ENCODE measurements around the gene ZNF724. TPM values are rescaled to one million over a fixed set of nuclear protein-coding genes. Genes with fewer than 3 reads are reported as not detected.

The ZNF724 gene
- total and polyA plus RNA-seq, 2 of the 13 experiments (the other 11 are each of a cell fraction or from before 2014, with no cell fraction given), result 1.5 to 15.0 TPM

DNA sequence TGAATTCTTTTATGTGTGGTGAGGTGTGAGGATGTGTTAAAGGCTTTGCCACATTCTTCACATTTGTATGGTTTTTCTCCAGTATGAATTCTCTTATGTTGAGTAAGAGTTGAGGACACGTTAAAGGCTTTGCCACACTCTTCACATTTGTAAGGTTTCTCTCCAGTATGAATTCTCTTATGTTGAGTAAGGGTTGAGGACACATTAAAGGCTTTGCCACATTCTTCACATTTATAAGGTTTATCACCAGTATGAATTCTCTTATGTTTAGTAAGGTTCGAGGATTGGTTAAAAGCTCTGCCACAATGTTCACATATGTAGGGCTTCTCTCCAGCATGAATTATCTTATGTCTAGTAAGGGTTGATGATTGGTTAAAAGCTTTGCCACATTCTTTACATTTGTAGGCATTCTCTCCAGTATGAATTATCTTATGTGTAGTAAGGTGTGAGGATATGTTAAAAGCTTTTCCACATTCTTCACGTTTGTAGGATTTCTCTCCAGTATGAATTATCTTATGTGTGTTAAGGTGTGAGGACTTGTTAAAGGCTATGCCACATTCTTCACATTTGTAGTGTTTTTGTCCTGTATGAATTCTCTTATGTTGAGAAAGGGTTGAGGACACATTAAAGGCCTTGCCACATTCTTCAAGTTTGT lies 27.1 kb downstream of the ZNF724 start:
- Histone ChIP-seq H3K27ac (ENCODE audit: extremely low read length, insufficient read depth, low read length) (no peak overlapping the region), H3K27me3 (ENCODE audit: control insufficient read depth in 1 of 2, insufficient read depth in 2 of 2, low read length in 2 of 2) (no peaks in the 10 kb centered on the region), H3K4me2 (ENCODE audit: low read depth, low read length) (no peak overlapping the region), H2AFZ (ENCODE audit: low read length) (no peak overlapping the region), H4K20me1 (ENCODE audit: insufficient read depth, low read length) (no peaks in the 10 kb centered on the region), H3K4me3 (replicated peaks in 1 of 3; ENCODE audit: insufficient read depth in 1 of 3, low read depth in 2 of 3, low read length in 3 of 3) (no peak overlapping the region), H3K4me1 (ENCODE audit: insufficient read depth, low read length) (no peaks in the 10 kb centered on the region), H3K9me3 (ENCODE audit: low read length) (peaks cover 82% of the 10 kb centered on the region), H3K9ac (ENCODE audit: insufficient read depth, low read depth, low read length) (no peak overlapping the region), H3K79me2 (ENCODE audit: insufficient read depth, low read length) (no peaks in the 10 kb centered on the region), H3K36me3 (replicated peaks in 1 of 2; ENCODE audit: control insufficient read depth in 1 of 2, insufficient read depth in 2 of 2, low read length in 2 of 2) (peaks cover 5 to 42% of the 10 kb centered on the region in 2 experiments; a peak in 4 of 5 replicates)
- ATAC-seq (no peak), FAIRE-seq (no peak), DNase-seq (ENCODE audit: low spot score) (peak; percentile 0)
- CTCF ChIA-PET (ENCODE audit: low intra/inter-chr PET ratio, low total read pairs), result no interaction called here
- intact Hi-C loops (cut with micrococcal nuclease; ENCODE audit: unreplicated experiment), result no loop called here
- TF ChIP-seq ZNF274 (CRISPR knock-in tag; IDR thresholded peaks at IDR 0.05) (peak; percentile 96; the same call in 1 of the 2 replicates), DR1 (CRISPR knock-in tag; IDR thresholded peaks at IDR 0.05) (no peak)
- 94% methylated on average over 3 of the region's 3 CpGs for WGBS (ENCODE audit: low lambda C conversion rate)
- POLR2A ChIA-PET, result no interaction called here
- in situ Hi-C loops (cut with HindIII; ENCODE audit: extremely low pct_ligation_motif_present, low pct_unique_long_range_greater_than_20kb), result no loop called here
- BruUV-seq (replicated peaks), result no TSS peak

DNA sequence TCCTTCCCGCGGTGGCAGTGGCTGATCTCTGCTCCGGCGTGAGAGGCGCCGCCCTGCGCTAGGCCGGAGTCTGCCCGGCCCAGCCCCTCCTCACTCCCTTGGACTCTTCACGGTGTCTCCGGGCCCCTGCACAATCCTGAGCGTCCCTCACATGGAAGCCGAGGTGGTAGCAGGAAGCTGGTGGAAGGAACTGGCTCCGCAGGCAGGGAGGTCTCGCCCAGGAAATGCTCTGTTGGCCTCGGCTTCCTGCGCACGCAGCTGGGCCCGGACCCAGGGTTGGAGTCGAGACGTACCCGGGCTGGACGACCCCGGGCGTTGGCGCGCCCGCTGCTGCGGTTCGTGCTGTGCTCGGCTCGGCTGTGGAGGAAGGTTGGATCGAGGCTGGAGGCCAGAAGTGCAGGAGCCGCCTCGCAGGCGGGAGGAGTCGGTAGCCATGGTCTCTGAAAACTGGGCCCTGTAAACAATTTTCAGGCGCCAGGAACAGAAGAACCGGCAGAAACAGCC lies 46.3 kb downstream of the ZNF724 start:
- no peak overlapping the region for H2AFZ ChIP-seq (ENCODE audit: low read length)
- no TSS peak for BruUV-seq (replicated peaks)

More for the DNA sequence above, 46.3 kb downstream of the ZNF724 start:
- in situ Hi-C loops (cut with HindIII; ENCODE audit: extremely low pct_ligation_motif_present, low pct_unique_long_range_greater_than_20kb), result no loop called here
- Histone ChIP-seq H3K4me1 (ENCODE audit: insufficient read depth, low read length) (no peaks in the 10 kb centered on the region), H4K20me1 (ENCODE audit: insufficient read depth, low read length) (no peaks in the 10 kb centered on the region), H3K4me3 (replicated peaks in 1 of 3; ENCODE audit: insufficient read depth in 1 of 3, low read depth in 2 of 3, low read length in 3 of 3) (no peak overlapping the region), H3K9me3 (ENCODE audit: low read length) (peaks cover 66% of the 10 kb centered on the region), H3K36me3 (replicated peaks in 1 of 2; ENCODE audit: control insufficient read depth in 1 of 2, insufficient read depth in 2 of 2, low read length in 2 of 2) (no peaks in the 10 kb centered on the region), H3K9ac (ENCODE audit: insufficient read depth, low read depth, low read length) (no peak overlapping the region), H3K27ac (ENCODE audit: extremely low read length, insufficient read depth, low read length) (no peak overlapping the region), H3K27me3 (ENCODE audit: control insufficient read depth in 1 of 2, insufficient read depth in 2 of 2, low read length in 2 of 2) (no peaks in the 10 kb centered on the region), H3K79me2 (ENCODE audit: insufficient read depth, low read length) (no peaks in the 10 kb centered on the region), H3K4me2 (ENCODE audit: low read depth, low read length) (no peak overlapping the region)
- FAIRE-seq (no peak), ATAC-seq (no peak), DNase-seq (ENCODE audit: low spot score) (no peak)
- ChIA-PET POLR2A (no interaction called here), CTCF (ENCODE audit: low intra/inter-chr PET ratio, low total read pairs) (no interaction called here)
- intact Hi-C loops (cut with micrococcal nuclease; ENCODE audit: unreplicated experiment), result no loop called here
- TF ChIP-seq, protein P1, sequence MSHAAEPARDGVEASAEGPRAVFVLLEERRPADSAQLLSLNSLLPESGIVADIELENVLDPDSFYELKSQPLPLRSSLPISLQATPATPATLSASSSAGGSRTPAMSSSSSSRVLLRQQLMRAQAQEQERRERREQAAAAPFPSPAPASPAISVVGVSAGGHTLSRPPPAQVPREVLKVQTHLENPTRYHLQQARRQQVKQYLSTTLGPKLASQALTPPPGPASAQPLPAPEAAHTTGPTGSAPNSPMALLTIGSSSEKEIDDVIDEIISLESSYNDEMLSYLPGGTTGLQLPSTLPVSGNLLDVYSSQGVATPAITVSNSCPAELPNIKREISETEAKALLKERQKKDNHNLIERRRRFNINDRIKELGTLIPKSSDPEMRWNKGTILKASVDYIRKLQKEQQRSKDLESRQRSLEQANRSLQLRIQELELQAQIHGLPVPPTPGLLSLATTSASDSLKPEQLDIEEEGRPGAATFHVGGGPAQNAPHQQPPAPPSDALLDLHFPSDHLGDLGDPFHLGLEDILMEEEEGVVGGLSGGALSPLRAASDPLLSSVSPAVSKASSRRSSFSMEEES (CRISPR knock-in tag; IDR thresholded peaks at IDR 0.05), result no peak
- no peak for TF ChIP-seq MYNN (CRISPR knock-in tag; IDR thresholded peaks at IDR 0.05; ENCODE audit: low read depth)
- no peak for TF ChIP-seq ZNF598 (CRISPR knock-in tag; IDR thresholded peaks at IDR 0.05; ENCODE audit: borderline replicate concordance)
- TF ChIP-seq, protein P2, sequence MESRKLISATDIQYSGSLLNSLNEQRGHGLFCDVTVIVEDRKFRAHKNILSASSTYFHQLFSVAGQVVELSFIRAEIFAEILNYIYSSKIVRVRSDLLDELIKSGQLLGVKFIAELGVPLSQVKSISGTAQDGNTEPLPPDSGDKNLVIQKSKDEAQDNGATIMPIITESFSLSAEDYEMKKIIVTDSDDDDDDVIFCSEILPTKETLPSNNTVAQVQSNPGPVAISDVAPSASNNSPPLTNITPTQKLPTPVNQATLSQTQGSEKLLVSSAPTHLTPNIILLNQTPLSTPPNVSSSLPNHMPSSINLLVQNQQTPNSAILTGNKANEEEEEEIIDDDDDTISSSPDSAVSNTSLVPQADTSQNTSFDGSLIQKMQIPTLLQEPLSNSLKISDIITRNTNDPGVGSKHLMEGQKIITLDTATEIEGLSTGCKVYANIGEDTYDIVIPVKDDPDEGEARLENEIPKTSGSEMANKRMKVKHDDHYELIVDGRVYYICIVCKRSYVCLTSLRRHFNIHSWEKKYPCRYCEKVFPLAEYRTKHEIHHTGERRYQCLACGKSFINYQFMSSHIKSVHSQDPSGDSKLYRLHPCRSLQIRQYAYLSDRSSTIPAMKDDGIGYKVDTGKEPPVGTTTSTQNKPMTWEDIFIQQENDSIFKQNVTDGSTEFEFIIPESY (CRISPR knock-in tag; IDR thresholded peaks at IDR 0.05), result no peak
- TF ChIP-seq ZFP36 (IDR thresholded peaks at IDR 0.05; ENCODE audit: borderline replicate concordance, low read depth, low read length, partially characterized antibody), result no peak
- TF ChIP-seq, protein P3, sequence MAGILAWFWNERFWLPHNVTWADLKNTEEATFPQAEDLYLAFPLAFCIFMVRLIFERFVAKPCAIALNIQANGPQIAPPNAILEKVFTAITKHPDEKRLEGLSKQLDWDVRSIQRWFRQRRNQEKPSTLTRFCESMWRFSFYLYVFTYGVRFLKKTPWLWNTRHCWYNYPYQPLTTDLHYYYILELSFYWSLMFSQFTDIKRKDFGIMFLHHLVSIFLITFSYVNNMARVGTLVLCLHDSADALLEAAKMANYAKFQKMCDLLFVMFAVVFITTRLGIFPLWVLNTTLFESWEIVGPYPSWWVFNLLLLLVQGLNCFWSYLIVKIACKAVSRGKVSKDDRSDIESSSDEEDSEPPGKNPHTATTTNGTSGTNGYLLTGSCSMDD (CRISPR knock-in tag; IDR thresholded peaks at IDR 0.05), result no peak
- no peak for TF ChIP-seq PPARG (CRISPR knock-in tag; conservative IDR thresholded peaks at IDR 0.05)
- WGBS (ENCODE audit: low lambda C conversion rate), result 64% methylated on average over 19 of the region's 39 CpGs
